Left lung (tissue), 10 donors: ENCODE results near the gene SH3BP1. TPM values are rescaled to one million over a fixed set of nuclear protein-coding genes. Genes with fewer than 3 reads are reported as not detected.

Experiments used
- ATAC-seq: fragments of 200-7000 bp; cut with Tn5 transposase; one replicate; pipeline ENCODE4 v1.9.1; 2020; ENCODE audit warnings: moderate library complexity
- DNase-seq, 4 donors: peaks; one replicate each; pipeline ENCODE4 v3.0.0-alpha.2; 2013 to 2020
- H3K27ac ChIP-seq, 2 donors: fragments of 200-600 bp; sonication (generic) in 1 of 2; one replicate each; pipeline versions ENCODE4 v1.5.0 to v1.8.0; 2020 to 2021
- H3K27me3 ChIP-seq, 2 donors: fragments of 200-600 bp; sonication (generic) in 1 of 2; one replicate each; pipeline versions ENCODE4 v1.5.0 to v1.8.0; 2020 to 2021
- H3K36me3 ChIP-seq, 2 donors: fragments of 200-600 bp; sonication (generic) in 1 of 2; one replicate each; pipeline versions ENCODE4 v1.5.0 to v1.8.0; 2020 to 2021
- H3K4me1 ChIP-seq, 2 donors: fragments of 200-600 bp; one replicate each; pipeline ENCODE4 v1.8.0; 2021
- H3K4me3 ChIP-seq, 2 donors: fragments of 200-600 bp; sonication (generic) in 1 of 2; one replicate each; pipeline versions ENCODE4 v1.5.0 to v1.8.0; 2020 to 2021; ENCODE audit warnings: mild to moderate bottlenecking in 1 of 2
- H3K9me3 ChIP-seq, 2 donors: fragments of 200-600 bp; sonication (generic) in 1 of 2; one replicate each; pipeline versions ENCODE4 v1.5.0 to v1.8.0; 2020 to 2021
- CTCF ChIP-seq, 2 donors: fragments of 200-600 bp; sonication (generic) in 1 of 2; IDR thresholded peaks; one replicate each; pipeline versions ENCODE4 v1.5.0 to v1.8.0; 2021; ENCODE audit warnings: antibody characterized with exemption in 2 of 2
- intact Hi-C, 2 donors: fragments of 100-400 bp; cut with DNase I; formaldehyde crosslinking; loops; one replicate each; pipeline versions ENCODE4 v1.11.2 to v1.14.2; 2022
- polyA plus RNA-seq, 6 donors: library from polyadenylated mRNA; unstranded; fragments of 120-200 nt; gene quantifications; one replicate each; pipeline ENCODE4 v1.2.1, GENCODE V29; 2013; ENCODE audit not compliant: insufficient read length in 6 of 6
- total RNA-seq, 2 donors: library from RNA; stranded (reverse); fragmentation: NEBNext Ultra II Directional; extraction: Animal tissue kit (Norgen Biotek cat#: 25700); gene quantifications; one replicate each; pipeline ENCODE4 v1.2.1, GENCODE V29; 2021
- donor health status: DM: no; HTN: yes; CAD: no.
- donor health status: DM: no; HTN: no; CAD: no.

Gene SH3BP1
- total and polyA plus RNA-seq, 8 donors = 14.0 to 40.7 (median 27.7) TPM

- ATAC-seq (no peak), DNase-seq (peak in 1 of 4 donors; percentile 86)
- H3K4me3 ChIP-seq = no peak overlapping the region
- peak overlapping the region; percentile 5 to 65 for H3K27ac ChIP-seq
- no peaks in the 10 kb centered on the region for H3K9me3 ChIP-seq
- peaks cover 0 to 87% of the 10 kb centered on the region in 2 donors for H3K36me3 ChIP-seq
- no peak for TF ChIP-seq CTCF (IDR thresholded peaks at IDR 0.05)
- intact Hi-C loops = no loop called here
- H3K4me1 ChIP-seq = peaks cover 11 to 55% of the 10 kb centered on the region in 2 donors
- H3K27me3 ChIP-seq = no peaks in the 10 kb centered on the region
Observed at GRCh38 chr22:37627545-37627944, 11.9 kb upstream of the SH3BP1 start.

- ATAC-seq (no peak), DNase-seq (no peak)
- Histone ChIP-seq H3K4me3 (no peak overlapping the region), H3K27ac (peak overlapping the region in 1 of 2 donors; percentile 65), H3K4me1 (peaks cover 23 to 59% of the 10 kb centered on the region in 2 donors), H3K27me3 (no peaks in the 10 kb centered on the region), H3K9me3 (no peaks in the 10 kb centered on the region), H3K36me3 (peaks cover 0 to 82% of the 10 kb centered on the region in 2 donors)
- intact Hi-C loops = no loop called here
- no peak for TF ChIP-seq CTCF (IDR thresholded peaks at IDR 0.05)
Observed at GRCh38 chr22:37628830-37629229, 10.6 kb upstream of the SH3BP1 start.

GRCh38 chr22:37629928-37630327 lies 9.5 kb upstream of the SH3BP1 start:
- intact Hi-C loops = no loop called here
- Histone ChIP-seq H3K27ac (no peak overlapping the region), H3K27me3 (no peaks in the 10 kb centered on the region), H3K9me3 (no peaks in the 10 kb centered on the region), H3K4me1 (peaks cover 34 to 65% of the 10 kb centered on the region in 2 donors), H3K4me3 (no peak overlapping the region), H3K36me3 (peaks cover 0 to 71% of the 10 kb centered on the region in 2 donors)
- ATAC-seq = no peak
- no peak for DNase-seq
- TF ChIP-seq CTCF (IDR thresholded peaks at IDR 0.05) = no peak

- no peak for TF ChIP-seq CTCF (IDR thresholded peaks at IDR 0.05)
- peaks cover 30 to 65% of the 10 kb centered on the region in 2 donors for H3K4me1 ChIP-seq
- H3K9me3 ChIP-seq = no peaks in the 10 kb centered on the region
- DNase-seq (no peak), ATAC-seq (no peak)
- peaks cover 0 to 61% of the 10 kb centered on the region in 2 donors for H3K36me3 ChIP-seq
- intact Hi-C loops = no loop called here
- H3K27ac ChIP-seq = peak overlapping the region in 1 of 2 donors; percentile 95
- no peaks in the 10 kb centered on the region for H3K27me3 ChIP-seq
- no peak overlapping the region for H3K4me3 ChIP-seq
Observed at GRCh38 chr22:37630839-37631435, 8.5 kb upstream of the SH3BP1 start.

GRCh38 chr22:37631448-37632173 lies 7.9 kb upstream of the SH3BP1 start:
- H3K36me3 ChIP-seq = peaks cover 0 to 54% of the 10 kb centered on the region in 2 donors
- peaks cover 23 to 65% of the 10 kb centered on the region in 2 donors for H3K4me1 ChIP-seq
- intact Hi-C loops = no loop called here
- peak in 1 of 4 donors; percentile 35 for DNase-seq
- H3K4me3 ChIP-seq = no peak overlapping the region
- H3K9me3 ChIP-seq = no peaks in the 10 kb centered on the region
- H3K27me3 ChIP-seq = no peaks in the 10 kb centered on the region
- TF ChIP-seq CTCF (IDR thresholded peaks at IDR 0.05) = no peak
- H3K27ac ChIP-seq = peak overlapping the region in 1 of 2 donors; percentile 95
- no peak for ATAC-seq
